Measurements from ENCODE around the gene PRRX1.

- no peak for TF ChIP-seq CTCF (IDR thresholded peaks at IDR 0.05; ENCODE audit: low read depth, low read length)
- no peak for TF ChIP-seq EZH2phosphoT487 (IDR thresholded peaks at IDR 0.05; ENCODE audit: low read depth)
Measured at GRCh38 chr1:170666541-170667254, 2.8 kb downstream of the PRRX1 start.

Measured in OCI-LY3 (cell line).